HG02763 (cell line): ENCODE measurements around the gene PPP1R26.
"Not testable (repeated sequence)": the region's sequence is repeated elsewhere in the genome, so short reads cannot be mapped to it uniquely, and the experiment has no call there.

ENCODE experiments used
- ATAC-seq: cut with Tn5 transposase; IDR thresholded peaks from one replicate; pipeline ENCODE4 v1.9.1; 2021; ENCODE audit warnings: mild to moderate bottlenecking, moderate library complexity; ENCODE audit not compliant: unreplicated experiment

PPP1R26 gene

DNA sequence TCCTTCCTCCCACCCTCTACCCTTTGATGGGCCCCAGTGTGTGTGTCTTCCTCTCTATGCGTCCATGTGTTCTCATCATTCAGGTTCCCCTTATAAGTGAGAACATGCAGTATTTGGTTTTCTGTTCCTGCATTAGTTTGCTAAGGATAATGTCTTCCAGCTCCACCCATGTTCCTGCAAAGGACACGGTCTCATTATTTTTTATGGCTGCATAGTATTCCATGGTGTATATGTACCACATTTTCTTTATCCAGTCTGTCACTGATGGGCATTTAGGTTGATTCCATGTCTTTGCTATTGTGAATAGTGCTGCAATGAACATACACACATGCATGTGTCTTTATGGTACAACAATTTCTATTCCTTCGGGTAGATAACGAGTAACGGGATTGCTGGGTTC lies 21.1 kb upstream of the PPP1R26 start:
- ATAC-seq, result not testable (repeated sequence)

DNA sequence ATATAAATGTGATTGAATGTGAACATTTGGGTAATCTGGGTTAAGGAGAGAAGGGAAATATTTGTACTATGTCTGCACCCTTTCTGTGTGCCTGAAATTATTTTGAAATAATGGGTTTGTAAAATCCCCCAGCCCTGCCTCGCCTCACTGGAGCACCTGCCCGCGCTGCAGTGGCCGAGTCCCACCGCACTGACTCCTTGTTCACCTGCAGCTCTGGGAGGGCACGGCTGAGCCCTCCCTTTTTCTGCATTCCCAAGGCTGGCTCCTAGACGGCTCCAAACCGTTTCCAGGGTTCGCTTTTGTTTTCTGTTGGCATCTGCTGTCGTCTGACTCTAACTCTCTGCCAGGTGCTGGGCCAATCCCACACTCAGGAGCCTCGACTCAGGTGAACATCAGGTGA lies 17.6 kb upstream of the PPP1R26 start:
- ATAC-seq, result no peak

DNA sequence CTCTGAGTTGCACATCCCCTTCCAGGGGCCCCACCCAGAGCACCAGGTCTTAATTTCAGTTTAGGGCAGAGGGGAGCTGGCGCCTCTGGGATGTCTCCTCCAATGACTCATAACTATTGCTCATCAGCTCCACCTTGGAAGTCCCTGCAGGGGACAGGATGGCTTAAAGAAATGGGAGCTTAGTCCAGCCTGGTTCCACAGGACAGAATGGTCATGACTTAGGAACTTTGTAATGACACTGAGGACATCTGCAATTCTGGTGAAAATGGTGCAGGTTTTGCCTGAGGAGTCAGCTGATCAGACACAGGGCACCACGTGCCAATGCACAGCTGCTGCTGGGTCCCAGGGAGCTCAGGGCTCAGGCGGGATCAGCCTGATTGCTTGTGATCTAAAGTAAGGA lies 16.4 kb upstream of the PPP1R26 start:
- no peak for ATAC-seq

DNA sequence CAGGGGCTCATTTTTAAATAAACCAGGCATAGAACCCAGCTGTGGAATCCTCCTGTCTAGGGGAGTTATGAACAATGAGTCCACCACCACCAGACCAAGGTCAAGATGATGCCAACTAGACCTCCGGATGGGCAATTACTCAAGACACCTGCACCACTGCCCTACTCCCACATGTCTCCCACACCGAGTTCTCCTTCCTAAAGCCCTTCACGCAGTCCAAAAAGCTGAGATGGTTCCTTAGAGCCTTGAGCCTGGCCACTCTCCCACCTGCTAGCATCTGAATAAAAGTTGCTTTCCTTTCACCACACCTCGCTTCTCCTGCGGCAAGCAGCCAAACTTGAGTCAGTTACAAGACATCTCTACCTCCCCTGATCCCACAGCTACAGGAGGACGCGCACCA lies 15.4 kb upstream of the PPP1R26 start:
- no peak for ATAC-seq

DNA sequence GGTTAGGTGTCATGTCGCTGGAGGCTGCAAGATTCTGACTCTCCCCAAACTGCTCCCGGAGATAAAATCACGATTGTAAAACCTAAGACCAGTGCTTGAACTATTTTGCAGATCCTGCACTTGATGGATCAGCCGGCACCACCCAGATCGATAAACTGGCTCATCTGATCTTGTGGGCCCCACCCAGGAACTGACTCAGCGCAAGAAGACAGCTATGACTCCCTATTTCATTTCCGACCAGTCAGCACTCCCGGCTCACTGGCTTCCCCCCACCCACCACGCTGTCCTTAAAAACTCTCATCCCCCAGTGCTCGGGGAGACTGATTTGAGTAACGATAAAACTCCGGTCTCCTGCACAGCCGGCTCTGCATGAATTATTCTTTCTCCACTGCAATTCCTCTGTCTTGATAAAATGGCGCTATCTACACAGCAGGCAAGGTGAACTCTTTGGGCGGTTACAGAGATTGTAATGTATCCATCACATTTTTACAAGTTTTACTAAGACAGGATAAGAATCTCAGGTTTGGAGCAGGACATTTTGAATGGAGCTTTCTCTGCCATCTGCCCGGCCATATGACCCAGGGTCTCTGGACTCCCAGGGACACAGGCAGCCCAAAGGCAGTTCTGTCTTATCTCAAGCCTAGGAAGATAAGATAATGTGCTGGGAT lies 10.6 kb upstream of the PPP1R26 start:
- ATAC-seq, result no peak

DNA sequence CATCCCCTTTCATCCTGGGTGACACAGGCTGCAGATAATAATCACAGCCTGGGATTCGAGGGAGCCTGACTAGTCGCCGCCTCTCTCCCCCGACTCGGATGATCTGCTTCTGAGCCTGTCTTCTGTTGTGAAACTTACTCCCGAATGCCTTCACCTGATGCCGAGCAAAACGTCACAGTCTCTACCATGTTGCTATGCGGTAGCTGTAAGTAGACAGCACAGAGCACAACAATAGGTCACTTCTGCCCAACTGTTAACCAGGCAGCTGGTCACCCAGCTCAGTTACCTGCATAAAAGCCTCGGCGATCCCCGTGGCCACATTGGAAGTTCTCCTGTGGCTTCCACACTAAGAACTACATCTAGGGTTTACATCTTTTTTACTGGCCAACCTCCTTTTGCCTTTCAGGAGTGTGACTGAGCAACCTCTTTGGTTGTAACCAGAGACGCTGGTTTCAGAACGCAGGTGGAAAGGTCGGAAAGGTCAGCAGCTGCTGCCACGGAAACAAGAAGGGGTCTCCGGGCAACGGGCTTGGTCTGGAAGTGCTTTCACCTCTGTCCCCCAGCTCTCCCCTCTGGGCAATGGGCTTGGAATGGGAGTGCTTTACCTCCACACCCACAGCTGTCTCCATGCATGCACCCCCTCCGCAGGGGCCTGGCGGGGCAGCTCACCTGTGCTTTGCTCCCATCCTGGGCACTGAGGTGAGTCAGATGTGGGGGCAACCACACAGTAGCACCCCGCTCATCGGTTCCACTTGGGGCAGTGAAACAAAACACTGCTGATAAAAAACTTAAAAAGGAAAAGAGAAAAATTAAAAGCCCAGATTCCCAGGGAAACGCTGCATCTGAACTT lies 7.6 kb upstream of the PPP1R26 start:
- ATAC-seq, result no peak

DNA sequence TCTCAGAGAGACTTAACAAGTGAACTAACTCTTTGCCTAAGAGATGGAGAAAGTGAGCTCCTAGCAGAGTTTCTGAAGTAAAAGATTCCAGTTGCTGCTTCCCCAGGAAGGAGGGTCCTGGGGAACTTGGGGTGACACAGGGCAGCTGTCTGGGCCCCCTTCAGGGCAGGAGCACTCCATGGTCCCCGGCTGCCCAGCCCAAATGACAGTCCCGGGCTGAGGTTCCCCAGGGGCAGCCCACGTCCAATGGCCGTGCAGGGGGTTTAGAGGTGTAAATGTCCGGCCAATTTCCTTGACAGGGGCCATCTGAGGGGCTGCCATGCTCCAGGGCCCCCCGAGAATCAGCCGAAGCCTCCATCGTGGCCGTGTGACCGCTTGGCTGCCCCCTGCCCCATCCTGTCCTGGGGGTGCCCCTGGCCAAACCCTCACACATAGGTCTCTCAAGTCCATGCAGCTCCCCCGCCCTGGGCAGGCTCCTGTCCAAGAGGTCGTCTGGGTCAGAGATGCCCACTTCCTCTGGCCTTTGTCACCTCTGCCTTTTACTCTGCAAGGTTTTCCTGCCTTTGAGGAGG lies 5.5 kb upstream of the PPP1R26 start:
- ATAC-seq, result no peak

DNA sequence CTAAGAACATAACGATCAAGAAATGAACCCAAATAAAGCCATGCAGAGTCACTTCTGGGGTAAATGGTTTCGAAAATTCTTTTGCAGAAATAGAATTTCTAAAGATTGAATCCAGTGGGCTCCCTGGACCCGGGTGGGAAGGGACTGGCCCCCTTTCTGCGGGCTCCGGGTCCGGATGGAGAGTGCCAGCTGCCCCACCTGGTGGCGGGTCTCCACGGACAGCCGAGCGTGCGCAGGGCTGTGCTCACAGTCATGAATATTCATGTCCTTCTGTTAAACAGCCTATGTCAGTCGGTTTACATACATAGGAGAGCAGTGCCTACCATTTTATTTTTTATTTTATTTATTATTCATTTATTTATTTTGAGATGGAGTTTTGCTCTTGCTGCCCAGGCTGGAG lies 4.7 kb upstream of the PPP1R26 start:
- no peak for ATAC-seq

DNA sequence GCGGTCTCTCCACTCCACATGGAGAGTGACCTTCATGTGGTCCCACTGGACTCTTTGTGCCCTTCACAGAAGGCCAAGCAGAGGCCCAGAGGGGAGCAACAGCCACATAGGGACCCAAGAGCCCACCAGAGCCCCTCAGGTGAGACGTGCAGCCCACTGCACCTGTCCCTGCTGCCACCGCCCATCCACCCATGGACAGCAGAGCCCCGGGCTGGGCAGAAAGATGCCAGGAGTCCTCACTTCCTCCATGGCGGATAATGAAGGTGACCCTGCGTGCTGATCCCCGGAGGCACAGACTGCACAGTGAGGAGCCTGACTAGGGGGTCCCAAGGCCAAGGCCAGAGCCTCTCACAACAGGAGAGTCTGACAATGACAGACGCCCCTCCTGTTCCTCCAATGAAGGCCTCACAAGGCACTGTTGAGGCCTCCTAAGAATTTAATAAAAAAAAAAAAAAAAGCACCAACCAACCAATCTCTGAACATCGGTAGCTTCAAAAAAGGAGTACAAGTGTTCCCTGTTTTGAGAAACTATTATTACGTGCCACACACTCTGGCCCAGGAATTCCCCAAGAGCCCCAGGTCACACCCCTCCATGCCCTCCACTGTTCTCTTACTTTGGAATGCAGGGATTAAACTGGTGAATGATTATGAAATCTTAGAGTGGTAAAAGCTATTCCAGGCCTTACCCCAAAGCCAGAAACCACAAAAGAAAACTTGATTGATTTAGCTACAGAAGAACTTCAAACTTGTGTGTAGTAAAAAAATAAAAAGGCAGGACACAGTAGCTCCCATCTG lies 2.8 kb upstream of the PPP1R26 start:
- ATAC-seq, result no peak

DNA sequence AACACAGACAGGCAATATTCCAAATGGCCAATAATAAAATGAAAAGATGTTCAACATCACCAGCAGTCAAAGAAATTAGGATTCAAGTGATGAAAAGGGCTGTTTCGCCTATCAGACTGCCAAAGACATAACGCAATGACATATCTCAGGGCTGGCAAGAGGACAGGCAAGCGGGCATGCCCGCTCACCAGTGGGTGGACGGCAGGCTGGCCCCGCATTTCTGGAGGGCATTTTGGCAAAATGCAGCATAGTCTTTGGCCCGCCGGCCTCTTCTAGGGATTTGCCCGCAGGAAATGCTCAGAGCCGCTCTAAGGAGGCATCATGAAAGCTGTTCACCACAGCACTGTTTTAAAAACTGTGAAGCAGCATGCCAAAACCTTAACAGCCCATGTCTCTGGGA lies 1.4 kb upstream of the PPP1R26 start:
- ATAC-seq, result no peak

DNA sequence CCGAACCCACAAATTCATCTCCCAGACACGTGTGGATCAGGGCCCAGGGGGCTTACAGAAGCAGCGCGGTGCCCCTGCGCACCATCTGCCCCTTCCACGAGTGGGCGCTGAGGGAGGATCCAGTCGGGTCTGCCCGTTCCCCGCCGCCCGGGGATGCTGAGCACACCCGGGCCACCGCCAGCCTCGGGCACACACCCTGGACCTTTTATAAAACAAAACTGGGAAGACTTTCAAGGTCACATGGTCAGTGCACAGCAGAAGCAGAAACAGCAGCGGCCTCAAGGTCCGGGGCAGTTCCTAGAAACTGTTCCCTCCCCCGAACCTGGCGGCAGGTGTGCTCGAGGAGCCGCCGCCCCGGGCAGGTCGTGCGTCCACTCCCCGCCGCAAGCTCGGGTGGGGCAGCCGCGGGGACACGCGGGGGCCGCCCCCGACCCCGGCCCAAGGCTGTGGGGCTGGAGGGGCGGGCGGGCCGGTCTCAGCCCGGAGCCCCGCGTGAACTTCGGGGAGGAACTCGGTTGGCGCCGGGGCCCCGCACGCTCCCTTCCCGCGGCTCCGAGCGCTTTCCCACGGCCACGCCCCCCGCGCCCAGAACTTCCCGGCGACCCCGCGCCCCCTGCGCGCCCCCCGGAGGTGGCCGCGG lies 633 bp upstream of the PPP1R26 start:
- ATAC-seq, result no peak

DNA sequence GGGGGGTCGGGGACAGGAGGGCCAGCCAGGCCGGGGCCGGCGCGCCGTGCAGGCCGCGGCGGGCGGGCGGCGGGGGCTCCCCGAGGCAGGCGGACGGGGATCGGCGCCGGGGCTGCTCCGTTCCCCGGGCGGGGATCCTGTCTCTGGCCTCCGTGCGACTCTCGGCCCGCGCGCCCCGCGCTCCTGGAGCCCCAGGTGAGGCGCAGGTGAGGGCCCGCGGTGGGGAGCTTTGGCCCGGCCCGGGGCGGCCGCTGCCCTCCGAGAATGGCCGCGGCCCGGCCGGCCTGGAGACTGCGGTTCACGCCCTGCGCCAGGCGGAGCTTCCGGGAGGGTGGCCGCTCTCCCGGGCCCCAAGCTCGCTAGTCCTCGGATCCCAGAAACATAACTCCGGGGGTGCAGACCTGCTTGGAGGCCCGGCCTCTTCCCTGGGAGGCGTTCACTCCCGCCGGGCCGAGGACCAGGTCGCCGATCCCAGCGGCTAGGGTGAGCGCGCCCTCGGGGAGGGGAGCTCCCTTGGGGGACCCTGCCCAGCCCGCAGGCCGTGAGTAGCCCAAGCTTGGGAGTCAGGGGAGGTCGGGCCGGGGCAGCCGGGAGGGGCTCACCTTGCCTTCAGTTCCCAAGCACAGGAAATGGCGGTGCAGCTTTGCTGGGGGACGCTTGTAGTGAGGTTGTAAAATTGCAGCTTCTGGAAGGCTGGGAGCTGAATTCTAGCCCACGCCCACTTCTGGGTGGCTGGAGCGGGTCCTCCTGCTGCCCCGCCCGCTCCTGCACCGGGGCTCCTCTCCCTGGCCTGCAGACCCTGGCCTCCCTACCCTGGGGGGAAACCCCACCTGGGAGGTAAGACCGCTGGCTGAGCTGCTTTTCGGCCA lies 723 bp downstream of the PPP1R26 start:
- no peak for ATAC-seq

DNA sequence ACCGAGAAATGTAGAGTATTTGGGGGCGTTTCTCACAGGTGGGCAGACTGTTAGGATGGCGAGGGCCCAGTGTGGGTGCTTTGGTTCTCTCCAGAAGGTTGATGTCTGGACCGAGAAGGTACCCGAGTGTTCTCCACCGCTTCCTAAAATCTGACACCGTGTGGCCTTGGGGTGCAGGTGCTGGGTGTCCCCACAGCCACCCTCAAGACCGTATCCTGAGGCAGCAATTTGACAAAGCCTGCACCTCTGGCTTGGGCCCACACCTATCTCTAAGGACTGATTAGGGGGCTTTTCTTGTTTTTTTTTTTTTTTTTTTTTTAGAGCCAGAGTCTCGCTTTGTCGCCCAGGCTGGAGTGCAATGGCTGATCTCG lies 1.3 kb downstream of the PPP1R26 start:
- ATAC-seq, result no peak

DNA sequence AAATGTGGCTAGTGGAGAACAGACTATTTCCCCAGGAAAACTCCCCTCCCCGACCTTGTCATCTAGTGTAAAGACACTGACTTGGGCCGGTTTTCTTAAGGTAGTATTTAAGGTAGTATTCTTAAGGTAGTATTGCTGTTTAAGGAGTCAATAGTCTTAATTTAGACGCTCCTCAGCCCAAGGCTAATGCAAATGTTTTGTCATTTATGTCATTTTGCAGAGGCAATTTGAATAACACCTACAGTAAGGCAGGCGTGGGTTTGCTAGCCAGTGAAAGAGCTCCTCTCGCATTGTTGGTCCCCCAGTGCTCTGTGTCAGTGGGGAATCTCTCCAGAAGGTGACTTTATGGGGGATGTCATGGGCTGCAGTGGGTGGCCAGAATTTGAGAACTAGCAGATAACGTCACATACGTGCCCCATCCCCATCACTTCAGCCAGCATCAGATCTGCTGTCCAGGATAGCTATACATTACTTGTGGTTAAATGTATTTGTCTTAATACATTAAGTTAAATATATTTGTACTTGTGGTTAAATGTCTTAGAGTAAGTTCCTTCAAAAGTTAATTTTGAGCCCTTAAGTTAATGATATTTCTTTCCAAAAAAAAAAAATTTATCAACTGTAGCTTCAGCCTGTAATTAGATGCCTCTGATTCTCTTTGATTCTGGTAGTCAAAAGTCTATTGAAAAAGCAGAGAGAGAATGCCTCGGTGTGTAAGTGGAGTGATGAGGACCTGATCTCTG lies 2.6 kb downstream of the PPP1R26 start:
- ATAC-seq, result no peak

DNA sequence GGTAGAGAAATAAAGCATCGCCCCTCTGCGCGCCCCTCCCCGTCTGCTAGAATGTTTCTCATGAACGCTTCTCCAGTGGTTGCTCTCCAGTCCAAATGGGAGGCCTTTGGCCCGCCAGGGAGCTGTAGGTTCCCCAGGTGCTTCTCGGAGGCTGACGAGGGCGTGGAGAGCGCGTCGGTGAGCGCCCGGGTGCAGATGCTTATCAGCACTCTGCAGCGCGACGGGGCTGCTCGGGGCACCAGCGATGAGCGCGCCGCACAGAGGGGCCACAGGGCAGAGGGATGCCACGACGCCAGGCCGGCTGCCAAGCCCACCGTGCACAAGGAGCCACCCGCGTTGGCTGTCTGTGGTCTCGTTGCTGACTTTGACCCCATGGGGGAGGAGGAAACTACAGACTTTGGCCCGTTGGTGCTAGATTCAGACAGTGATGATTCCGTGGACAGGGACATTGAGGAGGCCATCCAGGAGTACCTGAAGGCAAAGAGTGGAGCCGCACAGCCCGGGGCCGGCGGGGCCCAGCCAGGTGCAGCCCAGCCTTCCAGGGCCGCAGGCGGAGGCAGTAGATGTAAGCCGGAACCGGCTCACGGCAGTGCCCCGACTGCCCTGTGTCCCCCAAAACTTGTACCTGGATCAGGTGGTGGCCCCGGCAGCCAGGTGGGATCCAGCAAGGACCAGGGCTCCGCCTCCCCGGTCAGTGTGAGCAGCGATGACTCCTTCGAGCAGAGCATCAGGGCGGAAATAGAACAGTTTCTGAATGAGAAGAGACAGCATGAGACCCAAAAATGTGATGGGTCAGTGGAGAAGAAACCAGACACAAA lies 5.1 kb downstream of the PPP1R26 start:
- no peak for ATAC-seq

DNA sequence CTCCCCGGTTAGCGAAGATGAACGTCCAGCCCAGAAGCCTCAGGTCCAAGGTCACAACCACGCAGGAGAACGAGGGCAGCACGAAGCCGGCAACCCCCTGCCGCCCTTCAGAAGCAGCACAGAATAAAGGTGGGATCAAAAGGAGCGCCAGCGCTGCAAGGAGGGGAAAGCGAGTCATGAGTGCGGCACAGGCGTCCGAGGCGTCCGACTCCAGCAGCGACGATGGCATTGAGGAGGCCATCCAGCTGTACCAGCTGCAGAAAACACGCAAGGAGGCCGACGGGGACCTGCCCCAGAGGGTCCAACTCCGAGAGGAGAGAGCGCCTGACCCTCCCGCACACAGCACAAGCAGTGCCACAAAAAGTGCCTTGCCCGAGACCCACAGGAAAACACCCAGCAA lies 5.8 kb downstream of the PPP1R26 start:
- ATAC-seq, result no peak

DNA sequence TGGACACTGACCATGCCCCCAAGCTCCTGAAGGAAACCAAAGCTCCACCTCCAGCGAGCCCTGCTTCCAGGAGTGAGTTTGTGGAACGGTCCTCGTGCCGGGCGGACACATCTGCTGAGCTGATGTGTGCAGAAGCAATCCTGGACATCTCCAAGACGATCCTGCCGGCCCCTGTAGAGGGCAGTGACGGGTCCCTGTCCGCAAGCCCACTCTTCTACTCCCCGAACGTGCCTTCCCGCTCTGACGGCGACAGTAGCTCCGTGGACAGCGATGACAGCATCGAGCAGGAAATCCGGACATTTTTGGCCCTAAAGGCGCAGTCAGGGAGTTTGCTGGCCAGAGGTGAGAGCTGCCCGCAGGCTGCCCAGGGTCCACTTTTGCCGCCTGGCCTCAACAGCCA lies 6.2 kb downstream of the PPP1R26 start:
- ATAC-seq, result no peak

DNA sequence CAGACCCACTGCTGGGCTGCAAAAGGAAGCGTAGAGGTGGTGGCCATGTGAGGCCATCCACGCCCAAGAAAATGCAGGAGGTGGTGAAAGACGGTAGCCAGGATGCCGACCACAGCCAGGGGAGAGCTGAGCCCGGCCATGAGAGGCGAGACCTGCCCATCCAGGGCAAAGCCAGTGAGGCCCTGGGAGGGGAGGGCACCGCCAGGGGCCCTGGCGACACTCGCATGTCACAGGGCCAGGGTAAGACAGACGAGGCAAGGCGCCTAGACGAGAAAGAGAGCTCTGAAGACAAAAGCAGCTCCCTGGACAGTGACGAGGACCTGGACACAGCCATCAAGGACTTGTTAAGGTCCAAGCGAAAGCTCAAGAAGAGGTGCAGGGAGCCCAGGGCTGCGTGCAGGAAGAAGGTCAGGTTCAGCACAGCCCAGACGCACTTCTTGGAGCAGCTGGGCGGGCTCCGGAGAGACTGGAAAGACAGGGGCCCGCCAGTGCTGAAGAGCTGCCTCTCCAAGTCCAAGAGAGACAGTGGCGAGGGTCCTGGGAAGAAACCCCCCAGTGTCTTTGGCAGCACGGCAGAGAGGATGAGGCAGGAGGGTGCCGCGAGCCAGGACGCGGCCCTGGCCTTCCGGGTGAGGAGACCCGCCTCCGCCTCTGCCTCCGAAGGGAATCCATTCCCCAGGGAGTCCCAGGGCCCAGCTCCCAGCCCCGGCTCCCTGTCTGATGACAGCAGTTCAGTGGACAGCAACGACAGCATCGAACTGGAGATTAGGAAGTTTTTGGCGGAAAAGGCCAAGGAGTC lies 6.9 kb downstream of the PPP1R26 start:
- ATAC-seq, result no peak
